ENCODE results near the gene NUCB1.
"Not testable (repeated sequence)": the region's sequence is repeated elsewhere in the genome, so short reads cannot be mapped to it uniquely, and the experiment has no call there.

GRCh38 chr19:48902291-48902690, 2.2 kb downstream of the NUCB1 start:
- not testable (repeated sequence) for TF ChIP-seq POLR2A, POLR2AphosphoS5 (IDR thresholded peaks at IDR 0.05; ENCODE audit: low read depth, low read length)

Data from GM12891 (cell line).